ENCODE data around the gene CACTIN. TPM values are rescaled to one million over a fixed set of nuclear protein-coding genes. Genes with fewer than 3 reads are reported as not detected.

The CACTIN gene
- total RNA-seq, 1 donor from 2014 or later: 26.7 TPM

GRCh38 chr19:3601021-3601420 is 25.6 kb downstream of the CACTIN start:
- Histone ChIP-seq H3K79me2 (ENCODE audit: insufficient read depth, low read length) (no peaks in the 10 kb centered on the region), H3K4me1 (ENCODE audit: insufficient read depth, low read length) (peaks cover 7% of the 10 kb centered on the region), H3K4me3 (ENCODE audit: insufficient read depth, low read depth, low read length) (no peak overlapping the region), H3K27ac (ENCODE audit: low read depth, low read length) (no peak overlapping the region), H4K20me1 (ENCODE audit: insufficient read depth, low read length) (peaks cover 8% of the 10 kb centered on the region), H3K4me2 (ENCODE audit: low read length) (no peak overlapping the region), H3K9me3 (ENCODE audit: insufficient read depth, low read depth, low read length) (no peaks in the 10 kb centered on the region), H3K27me3 (ENCODE audit: insufficient read depth, low read length) (no peaks in the 10 kb centered on the region), H3K36me3 (ENCODE audit: insufficient read depth, low read length) (no peaks in the 10 kb centered on the region), H3K9ac (ENCODE audit: low read length) (no peak overlapping the region), H2AFZ (ENCODE audit: low read depth, low read length) (no peak overlapping the region)
- no peaks in the 10 kb centered on the region for H3K27me3 Mint-ChIP-seq (ENCODE audit: low read depth, unreplicated experiment)
- H3K27ac Mint-ChIP-seq (ENCODE audit: unreplicated experiment): no peak overlapping the region
- H3K4me3 Mint-ChIP-seq (ENCODE audit: unreplicated experiment): no peak overlapping the region
- no peak for FAIRE-seq
- H3K9me3 Mint-ChIP-seq (ENCODE audit: unreplicated experiment): no peaks in the 10 kb centered on the region
- peaks cover 1% of the 10 kb centered on the region for H3K36me3 Mint-ChIP-seq (ENCODE audit: low read depth, unreplicated experiment)
- no peaks in the 10 kb centered on the region for H3K4me1 Mint-ChIP-seq (ENCODE audit: low read depth, unreplicated experiment)
- DNase-seq (ENCODE audit: low read depth): no peak
- TF ChIP-seq, protein P1, sequence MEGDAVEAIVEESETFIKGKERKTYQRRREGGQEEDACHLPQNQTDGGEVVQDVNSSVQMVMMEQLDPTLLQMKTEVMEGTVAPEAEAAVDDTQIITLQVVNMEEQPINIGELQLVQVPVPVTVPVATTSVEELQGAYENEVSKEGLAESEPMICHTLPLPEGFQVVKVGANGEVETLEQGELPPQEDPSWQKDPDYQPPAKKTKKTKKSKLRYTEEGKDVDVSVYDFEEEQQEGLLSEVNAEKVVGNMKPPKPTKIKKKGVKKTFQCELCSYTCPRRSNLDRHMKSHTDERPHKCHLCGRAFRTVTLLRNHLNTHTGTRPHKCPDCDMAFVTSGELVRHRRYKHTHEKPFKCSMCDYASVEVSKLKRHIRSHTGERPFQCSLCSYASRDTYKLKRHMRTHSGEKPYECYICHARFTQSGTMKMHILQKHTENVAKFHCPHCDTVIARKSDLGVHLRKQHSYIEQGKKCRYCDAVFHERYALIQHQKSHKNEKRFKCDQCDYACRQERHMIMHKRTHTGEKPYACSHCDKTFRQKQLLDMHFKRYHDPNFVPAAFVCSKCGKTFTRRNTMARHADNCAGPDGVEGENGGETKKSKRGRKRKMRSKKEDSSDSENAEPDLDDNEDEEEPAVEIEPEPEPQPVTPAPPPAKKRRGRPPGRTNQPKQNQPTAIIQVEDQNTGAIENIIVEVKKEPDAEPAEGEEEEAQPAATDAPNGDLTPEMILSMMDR (IDR thresholded peaks at IDR 0.05; ENCODE audit: insufficient read depth, low read depth, low read length): no peak
- TF ChIP-seq EZH2 (IDR thresholded peaks at IDR 0.05; ENCODE audit: insufficient read depth, low read length): no peak

DNA sequence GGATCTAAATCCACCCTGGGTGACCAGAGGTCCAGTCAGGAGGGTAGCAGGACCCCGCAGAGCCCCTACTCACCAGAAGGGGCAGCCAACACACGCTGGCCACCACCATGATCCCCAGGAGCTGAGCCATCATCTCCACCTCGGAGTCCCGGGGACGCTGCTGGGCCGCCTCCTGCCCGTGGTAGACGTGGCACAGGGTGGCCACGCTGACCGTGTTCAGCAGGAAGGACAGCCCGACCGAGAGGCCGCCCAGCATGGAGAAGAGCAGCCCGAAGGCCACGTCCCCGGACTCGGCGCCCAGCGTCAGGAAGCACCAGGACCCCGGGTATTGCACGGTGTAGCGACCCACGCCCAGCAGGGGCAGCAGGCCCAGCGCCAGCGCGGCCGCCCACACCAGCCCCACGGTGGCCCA is 26.8 kb downstream of the CACTIN start:
- FAIRE-seq (no peak), DNase-seq (ENCODE audit: low read depth) (no peak)
- Histone ChIP-seq H3K27me3 (ENCODE audit: insufficient read depth, low read length) (no peaks in the 10 kb centered on the region), H3K9me3 (ENCODE audit: insufficient read depth, low read depth, low read length) (no peaks in the 10 kb centered on the region), H3K36me3 (ENCODE audit: insufficient read depth, low read length) (no peaks in the 10 kb centered on the region), H3K4me2 (ENCODE audit: low read length) (no peak overlapping the region), H3K27ac (ENCODE audit: low read depth, low read length) (no peak overlapping the region), H3K79me2 (ENCODE audit: insufficient read depth, low read length) (no peaks in the 10 kb centered on the region), H2AFZ (ENCODE audit: low read depth, low read length) (no peak overlapping the region), H3K9ac (ENCODE audit: low read length) (no peak overlapping the region), H3K4me3 (ENCODE audit: insufficient read depth, low read depth, low read length) (no peak overlapping the region), H3K4me1 (ENCODE audit: insufficient read depth, low read length) (no peaks in the 10 kb centered on the region), H4K20me1 (ENCODE audit: insufficient read depth, low read length) (no peaks in the 10 kb centered on the region)
- H3K27ac Mint-ChIP-seq (ENCODE audit: unreplicated experiment): no peak overlapping the region
- TF ChIP-seq, protein P1 (IDR thresholded peaks at IDR 0.05; ENCODE audit: insufficient read depth, low read depth, low read length): peak; percentile 8
- no peak for TF ChIP-seq EZH2 (IDR thresholded peaks at IDR 0.05; ENCODE audit: insufficient read depth, low read length)
- no peaks in the 10 kb centered on the region for H3K27me3 Mint-ChIP-seq (ENCODE audit: low read depth, unreplicated experiment)
- no peak overlapping the region for H3K4me3 Mint-ChIP-seq (ENCODE audit: unreplicated experiment)
- H3K9me3 Mint-ChIP-seq (ENCODE audit: unreplicated experiment): no peaks in the 10 kb centered on the region
- H3K4me1 Mint-ChIP-seq (ENCODE audit: low read depth, unreplicated experiment): no peaks in the 10 kb centered on the region
- peaks cover 1% of the 10 kb centered on the region for H3K36me3 Mint-ChIP-seq (ENCODE audit: low read depth, unreplicated experiment)

- H3K27me3 ChIP-seq (ENCODE audit: insufficient read depth, low read length): no peaks in the 10 kb centered on the region
- Mint-ChIP-seq H3K4me3 (ENCODE audit: unreplicated experiment) (no peak overlapping the region), H3K27ac (ENCODE audit: unreplicated experiment) (no peak overlapping the region), H3K4me1 (ENCODE audit: low read depth, unreplicated experiment) (no peaks in the 10 kb centered on the region), H3K27me3 (ENCODE audit: low read depth, unreplicated experiment) (peaks cover 30% of the 10 kb centered on the region), H3K9me3 (ENCODE audit: unreplicated experiment) (no peaks in the 10 kb centered on the region), H3K36me3 (ENCODE audit: low read depth, unreplicated experiment) (peaks cover 1% of the 10 kb centered on the region)
- H3K36me3 ChIP-seq (ENCODE audit: insufficient read depth, low read length): no peaks in the 10 kb centered on the region
- H4K20me1 ChIP-seq (ENCODE audit: insufficient read depth, low read length): no peaks in the 10 kb centered on the region
- H3K9me3 ChIP-seq (ENCODE audit: insufficient read depth, low read depth, low read length): no peaks in the 10 kb centered on the region
- no peak overlapping the region for H2AFZ ChIP-seq (ENCODE audit: low read depth, low read length)
- DNase-seq (ENCODE audit: low read depth): no peak
- FAIRE-seq: no peak
- TF ChIP-seq, protein P1 (IDR thresholded peaks at IDR 0.05; ENCODE audit: insufficient read depth, low read depth, low read length): no peak
- TF ChIP-seq EZH2 (IDR thresholded peaks at IDR 0.05; ENCODE audit: insufficient read depth, low read length): no peak
- no peak overlapping the region for H3K4me2 ChIP-seq (ENCODE audit: low read length)
- no peak overlapping the region for H3K9ac ChIP-seq (ENCODE audit: low read length)
- H3K4me1 ChIP-seq (ENCODE audit: insufficient read depth, low read length): no peaks in the 10 kb centered on the region
- no peak overlapping the region for H3K4me3 ChIP-seq (ENCODE audit: insufficient read depth, low read depth, low read length)
- no peaks in the 10 kb centered on the region for H3K79me2 ChIP-seq (ENCODE audit: insufficient read depth, low read length)
- H3K27ac ChIP-seq (ENCODE audit: low read depth, low read length): no peak overlapping the region
These were observed 31.0 kb downstream of the CACTIN start for GRCh38 chr19:3595521-3596061.

All from astrocyte (in vitro differentiated cells and primary cell).